ENCODE measurements around the gene ASF1B. TPM values are rescaled to one million over a fixed set of nuclear protein-coding genes. Genes with fewer than 3 reads are reported as not detected.

ASF1B gene
- total RNA-seq, 2 donors from 2014 or later, result 37.8 to 47.8 TPM

GRCh38 chr19:14107581-14108461 is 28.6 kb downstream of the ASF1B start:
- Mint-ChIP-seq H3K36me3 (ENCODE audit: low read depth) (peaks cover 20% of the 10 kb centered on the region), H3K9me3 (no peaks in the 10 kb centered on the region), H3K27me3 (ENCODE audit: insufficient read depth) (no peaks in the 10 kb centered on the region), H3K4me3 (no peak overlapping the region), H3K4me1 (peaks cover 5% of the 10 kb centered on the region), H3K27ac (no peak overlapping the region)
- no peak for DNase-seq
- H3K9me3 ChIP-seq (ENCODE audit: control insufficient read depth, low read length), result no peaks in the 10 kb centered on the region
- peaks cover 14% of the 10 kb centered on the region for H3K36me3 ChIP-seq (ENCODE audit: control insufficient read depth, insufficient read depth, low read length)
- TF ChIP-seq CTCF (conservative IDR thresholded peaks at IDR 0.05), result no peak
- H3K9ac ChIP-seq (ENCODE audit: extremely low read depth, low read length, poor library complexity, severe bottlenecking), result no peak overlapping the region
- 94 to 95% methylated on average over 17 to 23 of the region's 23 CpGs for whole genome bisulfite sequencing, 2 experiments (ENCODE audit: insufficient coverage in 1 of 2, insufficient read length in 1 of 2)
- peaks cover 1% of the 10 kb centered on the region for H3K4me1 ChIP-seq (ENCODE audit: control insufficient read depth, insufficient read depth, low read length)
- no peak overlapping the region for H3K27ac ChIP-seq (ENCODE audit: low read depth, low read length)
- no peaks in the 10 kb centered on the region for H3K27me3 ChIP-seq (ENCODE audit: control insufficient read depth, insufficient read depth, low read length, poor library complexity, severe bottlenecking)
- H3K4me3 ChIP-seq (ENCODE audit: low read length), result no peak overlapping the region

- DNase-seq, result no peak
- Histone ChIP-seq H3K27ac (ENCODE audit: low read depth, low read length) (no peak overlapping the region), H3K9me3 (ENCODE audit: control insufficient read depth, low read length) (no peaks in the 10 kb centered on the region), H3K9ac (ENCODE audit: extremely low read depth, low read length, poor library complexity, severe bottlenecking) (no peak overlapping the region), H3K4me3 (ENCODE audit: low read length) (no peak overlapping the region), H3K4me1 (ENCODE audit: control insufficient read depth, insufficient read depth, low read length) (no peaks in the 10 kb centered on the region), H3K36me3 (ENCODE audit: control insufficient read depth, insufficient read depth, low read length) (peaks cover 17% of the 10 kb centered on the region), H3K27me3 (ENCODE audit: control insufficient read depth, insufficient read depth, low read length, poor library complexity, severe bottlenecking) (no peaks in the 10 kb centered on the region)
- Mint-ChIP-seq H3K27me3 (ENCODE audit: insufficient read depth) (no peaks in the 10 kb centered on the region), H3K4me1 (no peaks in the 10 kb centered on the region), H3K4me3 (no peak overlapping the region), H3K9me3 (no peaks in the 10 kb centered on the region), H3K36me3 (ENCODE audit: low read depth) (peaks cover 25% of the 10 kb centered on the region), H3K27ac (no peak overlapping the region)
- TF ChIP-seq CTCF (conservative IDR thresholded peaks at IDR 0.05), result no peak
- WGBS, 2 experiments (ENCODE audit: insufficient coverage in 1 of 2, insufficient read length in 1 of 2), result 95 to 100% methylated on average over 3 to 16 of the region's 16 CpGs
These were observed 29.5 kb downstream of the ASF1B start for GRCh38 chr19:14106840-14107239.

- no peaks in the 10 kb centered on the region for H3K9me3 Mint-ChIP-seq
- DNase-seq, result no peak
- no peak overlapping the region for H3K4me3 Mint-ChIP-seq
- Histone ChIP-seq H3K4me3 (ENCODE audit: low read length) (no peak overlapping the region), H3K9ac (ENCODE audit: extremely low read depth, low read length, poor library complexity, severe bottlenecking) (no peak overlapping the region), H3K27ac (ENCODE audit: low read depth, low read length) (no peak overlapping the region), H3K36me3 (ENCODE audit: control insufficient read depth, insufficient read depth, low read length) (peaks cover 18% of the 10 kb centered on the region), H3K4me1 (ENCODE audit: control insufficient read depth, insufficient read depth, low read length) (no peaks in the 10 kb centered on the region), H3K9me3 (ENCODE audit: control insufficient read depth, low read length) (no peaks in the 10 kb centered on the region), H3K27me3 (ENCODE audit: control insufficient read depth, insufficient read depth, low read length, poor library complexity, severe bottlenecking) (no peaks in the 10 kb centered on the region)
- TF ChIP-seq CTCF (conservative IDR thresholded peaks at IDR 0.05), result no peak
- no peaks in the 10 kb centered on the region for H3K27me3 Mint-ChIP-seq (ENCODE audit: insufficient read depth)
- H3K36me3 Mint-ChIP-seq (ENCODE audit: low read depth), result peaks cover 31% of the 10 kb centered on the region
- H3K27ac Mint-ChIP-seq, result no peak overlapping the region
- no peaks in the 10 kb centered on the region for H3K4me1 Mint-ChIP-seq
- 93 to 97% methylated on average over 6 to 8 of the region's 8 CpGs for WGBS, 2 experiments (ENCODE audit: insufficient coverage in 1 of 2, insufficient read length in 1 of 2)
These were observed 30.7 kb downstream of the ASF1B start for GRCh38 chr19:14105680-14106079.
